SK-N-DZ (cell line): ENCODE results near the gene PPP1R16B.

Experiments
- DNase-seq: peaks from one replicate; pipeline ENCODE4 v3.0.0-alpha.2; 2015; ENCODE audit warnings: low spot score

PPP1R16B gene

GRCh38 chr20:38894091-38894847 is 88.8 kb downstream of the PPP1R16B start:
- DNase-seq: no peak

GRCh38 chr20:38895098-38895949 is 89.8 kb downstream of the PPP1R16B start:
- DNase-seq: no peak

- DNase-seq: no peak
Measured at GRCh38 chr20:38896009-38896594, 90.6 kb downstream of the PPP1R16B start.

GRCh38 chr20:38897267-38897666 is 91.8 kb downstream of the PPP1R16B start:
- no peak for DNase-seq

GRCh38 chr20:38900606-38901005 is 95.1 kb downstream of the PPP1R16B start:
- peak; percentile 70 for DNase-seq

GRCh38 chr20:38902601-38903000 is 97.1 kb downstream of the PPP1R16B start:
- DNase-seq: no peak

GRCh38 chr20:38903335-38903734 is 97.8 kb downstream of the PPP1R16B start:
- DNase-seq: no peak

- no peak for DNase-seq
Measured at GRCh38 chr20:38905375-38905774, 99.9 kb downstream of the PPP1R16B start.

- no peak for DNase-seq
Measured at GRCh38 chr20:38907918-38908677, 102.6 kb downstream of the PPP1R16B start.

GRCh38 chr20:38915355-38915754 is 109.9 kb downstream of the PPP1R16B start:
- DNase-seq: no peak

- DNase-seq: no peak
Measured at GRCh38 chr20:38917657-38918056, 112.2 kb downstream of the PPP1R16B start.

GRCh38 chr20:38918172-38918571 is 112.7 kb downstream of the PPP1R16B start:
- no peak for DNase-seq

GRCh38 chr20:38919683-38920082 is 114.2 kb downstream of the PPP1R16B start:
- no peak for DNase-seq

GRCh38 chr20:38920411-38920810 is 114.9 kb downstream of the PPP1R16B start:
- no peak for DNase-seq

GRCh38 chr20:38920851-38921250 is 115.4 kb downstream of the PPP1R16B start:
- no peak for DNase-seq

- DNase-seq: no peak
Measured at GRCh38 chr20:38924718-38925117, 119.2 kb downstream of the PPP1R16B start.

GRCh38 chr20:38926142-38926933 is 120.8 kb downstream of the PPP1R16B start, which contains the start of gene FAM83D:
Gene FAM83D (plus strand): TSS chr20:38926417. CDS start chr20:38926443, 26 bp downstream.
- peak; percentile 100 for DNase-seq

- DNase-seq: no peak
Measured at GRCh38 chr20:38926934-38927616, 121.6 kb downstream of the PPP1R16B start.

- no peak for DNase-seq
Measured at GRCh38 chr20:38927902-38928578, 122.5 kb downstream of the PPP1R16B start.

GRCh38 chr20:38930242-38930569 is 124.7 kb downstream of the PPP1R16B start:
- DNase-seq: no peak
